Measurements from ENCODE around the gene CCDC57. TPM values are rescaled to one million over a fixed set of nuclear protein-coding genes. Genes with fewer than 3 reads are reported as not detected.
A peak's percentile ranks its signal among the peaks of the same experiment; 100 is the strongest.

The CCDC57 gene
- total RNA-seq, 5 donors from 2014 or later (not counting 1 experiment from before 2014, with no cell fraction given), result 86.4 to 127 (median 103) TPM

- ATAC-seq (replicated peaks in 1 of 4) (no peak), DNase-seq (no peak)
- no peaks in the 10 kb centered on the region for H3K27me3 ChIP-seq (replicated peaks in 1 of 2; ENCODE audit: control insufficient read depth in 2 of 2, extremely low read depth in 1 of 2, insufficient read depth in 2 of 2, low read length in 1 of 2)
- peaks cover 9 to 26% of the 10 kb centered on the region in 2 experiments for H3K4me1 ChIP-seq (ENCODE audit: control insufficient read depth in 1 of 2, extremely low read depth in 1 of 2, insufficient read depth in 2 of 2, low read length in 2 of 2)
- H3K9me3 ChIP-seq, result no peaks in the 10 kb centered on the region
- H3K27ac ChIP-seq (ENCODE audit: low read length), result no peak overlapping the region
- ChIA-PET POLR2A (interaction anchor here in 1 of 2 donors (0.6 kb wide), 1 partner anchor 70 kb away, joined by 3 read pairs; no protein-coding TSS in a partner anchor), CTCF (interaction anchor here in 1 of 2 donors (0.6 kb wide), 1 partner anchor 244 kb away, joined by 3 read pairs; no protein-coding TSS in a partner anchor)
- WGBS (ENCODE audit: insufficient coverage), result 97% methylated on average over 23 of the region's 28 CpGs
- peaks cover 7% of the 10 kb centered on the region for H3K36me3 Mint-ChIP-seq
- no peak overlapping the region for H3K4me3 Mint-ChIP-seq
- peaks cover 0 to 15% (median 8%) of the 10 kb centered on the region in 3 donors for H3K4me1 Mint-ChIP-seq
- H3K36me3 ChIP-seq (ENCODE audit: control insufficient read depth in 2 of 2, extremely low read depth in 1 of 2, insufficient read depth in 1 of 2, low read length in 1 of 2), result peaks cover 14 to 65% of the 10 kb centered on the region in 2 donors
- H3K9me3 Mint-ChIP-seq, result no peaks in the 10 kb centered on the region
- H3K27ac Mint-ChIP-seq, result no peak overlapping the region
- no peak overlapping the region for H3K4me3 ChIP-seq (ENCODE audit: control insufficient read depth in 1 of 2, extremely low read depth in 1 of 2, low read length in 1 of 2)
- no peaks in the 10 kb centered on the region for H3K27me3 Mint-ChIP-seq
Observed at GRCh38 chr17:82055965-82056728, 156.5 kb downstream of the CCDC57 start.

GRCh38 chr17:82055023-82055964 is 157.3 kb downstream of the CCDC57 start:
- H3K36me3 Mint-ChIP-seq, result peaks cover 7% of the 10 kb centered on the region
- 85% methylated on average over 18 of the region's 26 CpGs for WGBS (ENCODE audit: insufficient coverage)

DNA sequence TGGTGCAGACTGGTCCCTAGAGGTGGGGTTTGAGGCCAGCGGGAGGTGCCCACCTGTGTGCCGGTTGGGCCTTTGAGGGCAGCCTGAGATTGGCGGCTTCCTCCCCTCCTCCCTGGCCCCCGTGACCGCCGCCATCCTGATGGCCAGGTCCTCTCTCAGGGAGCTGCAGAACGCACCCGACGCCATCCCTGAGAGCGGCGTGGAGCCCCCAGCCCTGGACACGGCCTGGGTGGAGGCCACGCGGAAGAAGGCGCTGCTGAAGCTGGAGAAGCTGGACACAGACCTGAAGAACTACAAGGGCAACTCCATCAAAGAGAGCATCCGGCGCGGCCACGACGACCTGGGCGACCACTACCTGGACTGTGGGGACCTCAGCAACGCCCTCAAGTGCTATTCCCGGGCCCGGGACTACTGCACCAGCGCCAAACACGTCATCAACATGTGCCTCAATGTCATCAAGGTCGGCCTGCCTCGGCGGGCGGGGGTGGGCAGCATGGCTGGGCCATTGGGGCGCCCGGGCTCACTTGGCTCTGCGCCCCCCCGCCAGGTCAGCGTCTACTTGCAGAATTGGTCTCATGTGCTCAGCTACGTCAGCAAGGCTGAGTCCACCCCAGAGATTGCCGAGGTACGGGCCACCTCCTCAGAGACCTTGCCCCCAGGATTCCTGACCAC is 158.2 kb downstream of the CCDC57 start:
- DNase-seq, result no peak
- H3K4me1 ChIP-seq (ENCODE audit: control insufficient read depth in 1 of 2, extremely low read depth in 1 of 2, insufficient read depth in 2 of 2, low read length in 2 of 2), result peaks cover 9 to 42% of the 10 kb centered on the region in 2 experiments
- 95% methylated on average over 38 of the region's 38 CpGs for WGBS (ENCODE audit: insufficient coverage)
- ChIA-PET POLR2A (no interaction called here), CTCF (no interaction called here)
- H3K4me1 Mint-ChIP-seq, result peaks cover 5 to 24% (median 18%) of the 10 kb centered on the region in 3 donors
- no peaks in the 10 kb centered on the region for H3K27me3 Mint-ChIP-seq
- no peak for ATAC-seq (replicated peaks in 1 of 4)
- no peak overlapping the region for H3K27ac ChIP-seq (ENCODE audit: low read length)
- no peak overlapping the region for H3K4me3 ChIP-seq (ENCODE audit: control insufficient read depth in 1 of 2, extremely low read depth in 1 of 2, low read length in 1 of 2)
- H3K27ac Mint-ChIP-seq, result no peak overlapping the region
- peaks cover 12 to 49% of the 10 kb centered on the region in 2 donors for H3K36me3 ChIP-seq (ENCODE audit: control insufficient read depth in 2 of 2, extremely low read depth in 1 of 2, insufficient read depth in 1 of 2, low read length in 1 of 2)
- no peaks in the 10 kb centered on the region for H3K9me3 Mint-ChIP-seq
- H3K4me3 Mint-ChIP-seq, result peak overlapping the region; percentile 9 to 66 (median 61)
- H3K36me3 Mint-ChIP-seq, result peaks cover 3% of the 10 kb centered on the region
- H3K27me3 ChIP-seq (replicated peaks in 1 of 2; ENCODE audit: control insufficient read depth in 2 of 2, extremely low read depth in 1 of 2, insufficient read depth in 2 of 2, low read length in 1 of 2), result no peaks in the 10 kb centered on the region
- no peaks in the 10 kb centered on the region for H3K9me3 ChIP-seq

More at GRCh38 chr17:82055023-82055964, 157.3 kb downstream of the CCDC57 start:
- peak overlapping the region; percentile 9 to 61 (median 15) for H3K4me3 Mint-ChIP-seq
- POLR2A ChIA-PET, result interaction anchor here in 1 of 2 donors (0.6 kb wide), 1 partner anchor 71 kb away, joined by 3 read pairs; no protein-coding TSS in a partner anchor
- CTCF ChIA-PET, result interaction anchor here in 1 of 2 donors (0.6 kb wide), 1 partner anchor 245 kb away, joined by 3 read pairs; no protein-coding TSS in a partner anchor
- Histone ChIP-seq H3K27ac (ENCODE audit: low read length) (no peak overlapping the region), H3K4me1 (ENCODE audit: control insufficient read depth in 1 of 2, extremely low read depth in 1 of 2, insufficient read depth in 2 of 2, low read length in 2 of 2) (peaks cover 9 to 35% of the 10 kb centered on the region in 2 experiments), H3K27me3 (replicated peaks in 1 of 2; ENCODE audit: control insufficient read depth in 2 of 2, extremely low read depth in 1 of 2, insufficient read depth in 2 of 2, low read length in 1 of 2) (no peaks in the 10 kb centered on the region), H3K36me3 (ENCODE audit: control insufficient read depth in 2 of 2, extremely low read depth in 1 of 2, insufficient read depth in 1 of 2, low read length in 1 of 2) (peaks cover 14 to 57% of the 10 kb centered on the region in 2 donors), H3K4me3 (ENCODE audit: control insufficient read depth in 1 of 2, extremely low read depth in 1 of 2, low read length in 1 of 2) (no peak overlapping the region), H3K9me3 (no peaks in the 10 kb centered on the region)
- no peaks in the 10 kb centered on the region for H3K9me3 Mint-ChIP-seq
- DNase-seq (no peak), ATAC-seq (replicated peaks in 1 of 4) (no peak)
- H3K27me3 Mint-ChIP-seq, result no peaks in the 10 kb centered on the region
- peaks cover 5 to 22% (median 15%) of the 10 kb centered on the region in 3 donors for H3K4me1 Mint-ChIP-seq
- H3K27ac Mint-ChIP-seq, result no peak overlapping the region

- 93% methylated on average over 27 of the region's 28 CpGs for WGBS (ENCODE audit: insufficient coverage)
- Mint-ChIP-seq H3K9me3 (no peaks in the 10 kb centered on the region), H3K4me3 (peak overlapping the region; percentile 66 to 82 (median 79)), H3K36me3 (peaks cover 3% of the 10 kb centered on the region), H3K27ac (peak overlapping the region in 1 of 2 donors; percentile 48), H3K4me1 (peaks cover 5 to 26% (median 18%) of the 10 kb centered on the region in 3 donors), H3K27me3 (no peaks in the 10 kb centered on the region)
- DNase-seq (no peak), ATAC-seq (replicated peaks in 1 of 4) (no peak)
- Histone ChIP-seq H3K36me3 (ENCODE audit: control insufficient read depth in 2 of 2, extremely low read depth in 1 of 2, insufficient read depth in 1 of 2, low read length in 1 of 2) (peaks cover 4 to 45% of the 10 kb centered on the region in 2 donors), H3K27ac (ENCODE audit: low read length) (no peak overlapping the region), H3K4me3 (ENCODE audit: control insufficient read depth in 1 of 2, extremely low read depth in 1 of 2, low read length in 1 of 2) (no peak overlapping the region), H3K9me3 (no peaks in the 10 kb centered on the region), H3K27me3 (replicated peaks in 1 of 2; ENCODE audit: control insufficient read depth in 2 of 2, extremely low read depth in 1 of 2, insufficient read depth in 2 of 2, low read length in 1 of 2) (no peaks in the 10 kb centered on the region), H3K4me1 (ENCODE audit: control insufficient read depth in 1 of 2, extremely low read depth in 1 of 2, insufficient read depth in 2 of 2, low read length in 2 of 2) (peaks cover 9 to 45% of the 10 kb centered on the region in 2 experiments)
- ChIA-PET POLR2A (no interaction called here), CTCF (no interaction called here)
Observed at GRCh38 chr17:82053556-82054263, 158.9 kb downstream of the CCDC57 start.

GRCh38 chr17:82053130-82053529 is 159.5 kb downstream of the CCDC57 start:
- DNase-seq, result no peak
- POLR2A ChIA-PET, result no interaction called here
- peaks cover 3% of the 10 kb centered on the region for H3K36me3 Mint-ChIP-seq
- no peak overlapping the region for H3K27ac ChIP-seq (ENCODE audit: low read length)
- no peaks in the 10 kb centered on the region for H3K27me3 Mint-ChIP-seq
- CTCF ChIA-PET, result no interaction called here
- 94% methylated on average over 19 of the region's 19 CpGs for WGBS (ENCODE audit: insufficient coverage)
- H3K4me3 ChIP-seq (ENCODE audit: control insufficient read depth in 1 of 2, extremely low read depth in 1 of 2, low read length in 1 of 2), result no peak overlapping the region
- H3K27ac Mint-ChIP-seq, result peak overlapping the region in 1 of 2 donors; percentile 48
- H3K9me3 ChIP-seq, result no peaks in the 10 kb centered on the region
- H3K4me1 ChIP-seq (ENCODE audit: control insufficient read depth in 1 of 2, extremely low read depth in 1 of 2, insufficient read depth in 2 of 2, low read length in 2 of 2), result peaks cover 9 to 45% of the 10 kb centered on the region in 2 experiments
- peaks cover 2 to 47% of the 10 kb centered on the region in 2 donors for H3K36me3 ChIP-seq (ENCODE audit: control insufficient read depth in 2 of 2, extremely low read depth in 1 of 2, insufficient read depth in 1 of 2, low read length in 1 of 2)
- H3K9me3 Mint-ChIP-seq, result no peaks in the 10 kb centered on the region
- no peaks in the 10 kb centered on the region for H3K27me3 ChIP-seq (replicated peaks in 1 of 2; ENCODE audit: control insufficient read depth in 2 of 2, extremely low read depth in 1 of 2, insufficient read depth in 2 of 2, low read length in 1 of 2)
- no peak for ATAC-seq (replicated peaks in 1 of 4)
- H3K4me1 Mint-ChIP-seq, result peaks cover 5 to 26% (median 18%) of the 10 kb centered on the region in 3 donors
- peak overlapping the region; percentile 66 to 82 (median 79) for H3K4me3 Mint-ChIP-seq
